Panc1 (cell line): ENCODE measurements around the gene MEGF6. TPM values are rescaled to one million over a fixed set of nuclear protein-coding genes. Genes with fewer than 3 reads are reported as not detected.

ENCODE experiments used
- ATAC-seq: fragments of 200-7000 bp; cut with Tn5 transposase; 2 replicates; pipeline ENCODE4 v1.9.1; 2020; ENCODE audit warnings: mild to moderate bottlenecking, moderate library complexity
- BruUV-seq: library from RNA; stranded (reverse); fragments of 400-500 nt; replicated peaks from 2 replicates; lab custom pipeline; 2021; lab: Mats Ljungman, UMichigan
- CTCF ChIA-PET: fragments of 300-600 bp; sonication (Branson Sonifier 250); formaldehyde crosslinking; loops from one replicate; lab custom pipeline; 2022; ENCODE audit warnings: antibody characterized with exemption; lab: Charles Lee
- POLR2A ChIA-PET: fragments of 300-600 bp; sonication (Branson Sonifier 250); formaldehyde crosslinking; loops from one replicate; lab custom pipeline; 2022; ENCODE audit warnings: antibody characterized with exemption; lab: Charles Lee
- DNase-seq: peaks from one replicate; pipeline ENCODE4 v3.0.0-alpha.2; 2010; ENCODE audit warnings: low read depth, low spot score
- H3K27ac ChIP-seq: 2 replicates; pipeline ENCODE4 v1.5.1; 2011; ENCODE audit warnings: mild to moderate bottlenecking, low read length, inconsistent platforms
- H3K27me3 ChIP-seq: fragments of 200-500 bp; sonication (Bioruptor generic); 2 replicates; pipeline ENCODE4 v1.6.0; 2014; ENCODE audit warnings: low read length, inconsistent platforms; ENCODE audit not compliant: control insufficient read depth, insufficient read depth
- H3K36me3 ChIP-seq: fragments of 200-500 bp; sonication (Bioruptor generic); 2 replicates; pipeline ENCODE4 v1.5.1; 2014; ENCODE audit warnings: inconsistent platforms, mild to moderate bottlenecking, low read length, moderate library complexity; ENCODE audit not compliant: control insufficient read depth, insufficient read depth
- H3K4me1 ChIP-seq: 2 replicates; pipeline ENCODE4 v1.5.1; 2011; ENCODE audit warnings: inconsistent platforms, mild to moderate bottlenecking, low read length, moderate library complexity; ENCODE audit not compliant: control insufficient read depth, insufficient read depth
- H3K4me3 ChIP-seq, 2 experiments: 2 replicates each; pipeline ENCODE4 v1.5.1; 2011 to 2012; ENCODE audit warnings: low read depth in 2 of 2, low read length in 2 of 2, mild to moderate bottlenecking in 2 of 2, inconsistent platforms in 1 of 2, moderate library complexity in 1 of 2
- H3K9me3 ChIP-seq: fragments of 200-500 bp; sonication (Bioruptor generic); 2 replicates; pipeline ENCODE4 v1.5.1; 2014; ENCODE audit warnings: low read depth, mild to moderate bottlenecking, inconsistent platforms, low read length, moderate library complexity; ENCODE audit not compliant: control insufficient read depth, insufficient read depth
- CTCF ChIP-seq: fragments of 450-650 bp; IDR thresholded peaks from 2 replicates; pipeline ENCODE4 v1.5.1; 2017; ENCODE audit warnings: mild to moderate bottlenecking
- POLR2AphosphoS5 ChIP-seq: IDR thresholded peaks from 2 replicates; pipeline ENCODE4 v1.6.1; 2012; ENCODE audit warnings: mild to moderate bottlenecking, low read depth, low read length, moderate library complexity
- REST ChIP-seq, 2 experiments: IDR thresholded peaks; 2 replicates each; pipeline ENCODE4 v1.6.1; 2011 to 2012; ENCODE audit warnings: low read depth in 2 of 2, control low read depth in 1 of 2, low read length in 1 of 2, mild to moderate bottlenecking in 1 of 2, moderate library complexity in 1 of 2; ENCODE audit not compliant: insufficient read depth in 1 of 2
- SIN3A ChIP-seq: IDR thresholded peaks from 2 replicates; pipeline ENCODE4 v1.6.1; 2012; ENCODE audit warnings: low read depth, mild to moderate bottlenecking, low read length, moderate library complexity, borderline replicate concordance; ENCODE audit not compliant: insufficient read depth
- TCF7L2 ChIP-seq: IDR thresholded peaks from 2 replicates; pipeline ENCODE4 v1.6.1; 2011; ENCODE audit warnings: mild to moderate bottlenecking, low read depth, low read length, inconsistent platforms
- in situ Hi-C: cut with HindIII; loops from 2 replicates; pipeline ENCODE4 v1.10.0; 2016; ENCODE audit warnings: low sequenced_read_pairs, low pct_unique_long_range_greater_than_20kb
- intact Hi-C: fragments of 100-400 bp; cut with micrococcal nuclease; formaldehyde crosslinking; loops from one replicate; pipeline ENCODE4 v1.10.0; 2022; ENCODE audit not compliant: unreplicated experiment
- total RNA-seq: library from RNA; stranded (reverse); gene quantifications from one replicate; pipeline ENCODE4 v1.2.1, GENCODE V29; 2021; ENCODE audit not compliant: unreplicated experiment

Gene MEGF6
- total RNA-seq, 1 experiment from 2014 or later = 32.6 TPM

- in situ Hi-C loops = no loop called here
- TF ChIP-seq REST (IDR thresholded peaks at IDR 0.05; ENCODE audit: insufficient read depth in 1 of 2, low read depth in 2 of 2, low read length in 1 of 2) = no peak
- no peak for TF ChIP-seq TCF7L2
- no peak for TF ChIP-seq CTCF
- no peak for TF ChIP-seq POLR2AphosphoS5
- TF ChIP-seq SIN3A = no peak
Observed at GRCh38 chr1:3588395-3588794, 22.9 kb downstream of the MEGF6 start.

GRCh38 chr1:3586986-3587759 lies 24.1 kb downstream of the MEGF6 start:
- peaks cover 8% of the 10 kb centered on the region for H3K4me1 ChIP-seq
- peak; percentile 95 for ATAC-seq
- ChIA-PET CTCF (interaction anchor here (0.6 to 2.3 kb wide), 5 partner anchors 11 to 132 kb away, joined by 3 to 12 read pairs (median 5); partner anchors contain the start of gene ARHGEF16), POLR2A (interaction anchor here (0.8 kb wide), 1 partner anchor 142 kb away, joined by 4 read pairs; no protein-coding TSS in a partner anchor)
- DNase-seq = peak; percentile 51
- no peaks in the 10 kb centered on the region for H3K36me3 ChIP-seq
- no TSS peak for BruUV-seq
- no peaks in the 10 kb centered on the region for H3K27me3 ChIP-seq
- no peaks in the 10 kb centered on the region for H3K9me3 ChIP-seq
- 0 out of 2 replicates have a peak overlapping the region, but pooled peaks have one; percentile 34 for H3K27ac ChIP-seq
- H3K4me3 ChIP-seq = no peak overlapping the region
- in situ Hi-C loops = no loop called here
- TF ChIP-seq REST (IDR thresholded peaks at IDR 0.05; ENCODE audit: insufficient read depth in 1 of 2, low read depth in 2 of 2, low read length in 1 of 2) (no peak), POLR2AphosphoS5 (0 out of 2 replicates have a peak, but pooled peaks have one; percentile 32), TCF7L2 (peak; percentile 69; the same call in 1 of the 2 replicates), SIN3A (no peak), CTCF (no peak)
- intact Hi-C loops = no loop called here

More at GRCh38 chr1:3588395-3588794, 22.9 kb downstream of the MEGF6 start:
- peaks cover 8% of the 10 kb centered on the region for H3K4me1 ChIP-seq
- DNase-seq (no peak), ATAC-seq (no peak)
- no peaks in the 10 kb centered on the region for H3K9me3 ChIP-seq
- intact Hi-C loops = no loop called here
- no TSS peak for BruUV-seq
- H3K27me3 ChIP-seq = no peaks in the 10 kb centered on the region
- H3K4me3 ChIP-seq = no peak overlapping the region
- ChIA-PET POLR2A (no interaction called here), CTCF (interaction anchor here (0.6 to 2.3 kb wide), 5 partner anchors 13 to 136 kb away, joined by 3 to 12 read pairs (median 3); no protein-coding TSS in a partner anchor)
- no peaks in the 10 kb centered on the region for H3K36me3 ChIP-seq
- H3K27ac ChIP-seq = no peak overlapping the region
